DND-41 (cell line): ENCODE results near the gene CCDC93.

Experiments
- ATAC-seq: fragments of 200-7000 bp; cut with Tn5 transposase; 3 replicates; pipeline ENCODE4 v1.9.1; 2021; ENCODE audit warnings: low read depth; ENCODE audit not compliant: insufficient read depth
- DNase-seq: peaks from one replicate; pipeline ENCODE4 v3.0.0-alpha.2; 2020
- H2AFZ ChIP-seq: 2 replicates; pipeline ENCODE4 v1.6.0; 2012; ENCODE audit warnings: low read depth, low read length
- H3K27ac ChIP-seq: 2 replicates; pipeline ENCODE4 v1.5.1; 2012; ENCODE audit warnings: low read length, inconsistent platforms
- H3K27me3 ChIP-seq: fragments of 200-600 bp; sonication (generic); 2 replicates; pipeline ENCODE4 v1.6.0; 2012; ENCODE audit warnings: low read length, mild to moderate bottlenecking, inconsistent platforms; ENCODE audit not compliant: insufficient read depth, poor library complexity
- H3K36me3 ChIP-seq: 2 replicates; pipeline ENCODE4 v1.5.1; 2012; ENCODE audit warnings: low read length, inconsistent platforms; ENCODE audit not compliant: insufficient read depth
- H3K4me1 ChIP-seq: 2 replicates; pipeline ENCODE4 v1.5.1; 2012; ENCODE audit warnings: mild to moderate bottlenecking, low read length; ENCODE audit not compliant: insufficient read depth
- H3K4me2 ChIP-seq: 2 replicates; pipeline ENCODE4 v1.6.0; 2012; ENCODE audit warnings: mild to moderate bottlenecking, moderate library complexity, low read length, inconsistent platforms; ENCODE audit not compliant: insufficient read depth
- H3K4me3 ChIP-seq, 2 experiments: fragments of 200-600 bp in 1 of 2; shearing (Covaris generic) in 1 of 2; 2 replicates each; pipeline ENCODE4 v1.5.1; 2012 to 2016; ENCODE audit warnings: inconsistent platforms in 2 of 2, low read length in 2 of 2, mild to moderate bottlenecking in 2 of 2, low read depth in 1 of 2, moderate library complexity in 1 of 2
- H3K79me2 ChIP-seq: 2 replicates; pipeline ENCODE4 v1.6.0; 2012; ENCODE audit warnings: low read length, inconsistent platforms; ENCODE audit not compliant: insufficient read depth
- H3K9ac ChIP-seq: 2 replicates; pipeline ENCODE4 v1.6.0; 2012; ENCODE audit warnings: low read depth, mild to moderate bottlenecking, inconsistent platforms, low read length, moderate library complexity
- H3K9me3 ChIP-seq: 2 replicates; pipeline ENCODE4 v1.5.1; 2012; ENCODE audit warnings: low read length, moderate library complexity, mild to moderate bottlenecking, inconsistent platforms; ENCODE audit not compliant: insufficient read depth, severe bottlenecking
- H4K20me1 ChIP-seq: 2 replicates; pipeline ENCODE4 v1.6.0; 2012; ENCODE audit warnings: low read length; ENCODE audit not compliant: insufficient read depth
- EZH2 ChIP-seq: IDR thresholded peaks from 3 replicates; pipeline ENCODE4 v1.6.1; 2012; ENCODE audit warnings: borderline replicate concordance, low read depth, mild to moderate bottlenecking, moderate library complexity, low read length, inconsistent platforms; ENCODE audit not compliant: severe bottlenecking
- TF ChIP-seq, protein P1 (sequence below): IDR thresholded peaks from 2 replicates; pipeline ENCODE4 v1.5.1; 2012; ENCODE audit warnings: borderline replicate concordance, low read length, moderate library complexity, mild to moderate bottlenecking; ENCODE audit not compliant: poor library complexity, severe bottlenecking; ENCODE audit errors: extremely low read depth

Gene CCDC93

DNA sequence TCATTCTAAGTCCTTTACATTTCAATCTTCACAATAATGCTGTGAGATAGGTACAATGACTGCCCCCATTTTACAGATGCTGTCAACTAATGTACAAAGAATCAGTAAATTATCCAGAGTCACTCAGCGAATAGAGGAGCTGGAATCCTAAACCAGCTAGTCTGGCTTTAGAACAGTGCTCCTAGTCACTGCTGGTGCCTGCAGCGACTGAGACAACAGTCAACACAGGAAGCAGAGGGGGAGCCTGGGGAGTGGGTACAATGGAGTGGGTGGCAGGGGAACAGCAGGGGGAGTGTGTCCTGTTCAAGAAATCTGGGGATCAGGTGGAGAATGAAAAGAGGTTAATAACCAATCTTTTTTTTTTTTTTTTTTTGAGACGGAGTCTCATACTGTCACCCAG lies 37.3 kb downstream of the CCDC93 start:
- ATAC-seq (no peak), DNase-seq (no peak)
- H3K36me3 ChIP-seq = peaks cover 87% of the 10 kb centered on the region
- H3K27me3 ChIP-seq = no peaks in the 10 kb centered on the region
- H2AFZ ChIP-seq = no peak overlapping the region
- H3K4me3 ChIP-seq = no peak overlapping the region
- TF ChIP-seq, protein P1, sequence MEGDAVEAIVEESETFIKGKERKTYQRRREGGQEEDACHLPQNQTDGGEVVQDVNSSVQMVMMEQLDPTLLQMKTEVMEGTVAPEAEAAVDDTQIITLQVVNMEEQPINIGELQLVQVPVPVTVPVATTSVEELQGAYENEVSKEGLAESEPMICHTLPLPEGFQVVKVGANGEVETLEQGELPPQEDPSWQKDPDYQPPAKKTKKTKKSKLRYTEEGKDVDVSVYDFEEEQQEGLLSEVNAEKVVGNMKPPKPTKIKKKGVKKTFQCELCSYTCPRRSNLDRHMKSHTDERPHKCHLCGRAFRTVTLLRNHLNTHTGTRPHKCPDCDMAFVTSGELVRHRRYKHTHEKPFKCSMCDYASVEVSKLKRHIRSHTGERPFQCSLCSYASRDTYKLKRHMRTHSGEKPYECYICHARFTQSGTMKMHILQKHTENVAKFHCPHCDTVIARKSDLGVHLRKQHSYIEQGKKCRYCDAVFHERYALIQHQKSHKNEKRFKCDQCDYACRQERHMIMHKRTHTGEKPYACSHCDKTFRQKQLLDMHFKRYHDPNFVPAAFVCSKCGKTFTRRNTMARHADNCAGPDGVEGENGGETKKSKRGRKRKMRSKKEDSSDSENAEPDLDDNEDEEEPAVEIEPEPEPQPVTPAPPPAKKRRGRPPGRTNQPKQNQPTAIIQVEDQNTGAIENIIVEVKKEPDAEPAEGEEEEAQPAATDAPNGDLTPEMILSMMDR = no peak
- no peak for TF ChIP-seq EZH2
- no peaks in the 10 kb centered on the region for H3K4me1 ChIP-seq
- H3K4me2 ChIP-seq = no peak overlapping the region
- H3K79me2 ChIP-seq = no peaks in the 10 kb centered on the region
- H3K9me3 ChIP-seq = no peaks in the 10 kb centered on the region
- H3K9ac ChIP-seq = no peak overlapping the region
- peaks cover 3% of the 10 kb centered on the region; the same call in 1 of the 2 replicates for H4K20me1 ChIP-seq
- H3K27ac ChIP-seq = no peak overlapping the region

DNA sequence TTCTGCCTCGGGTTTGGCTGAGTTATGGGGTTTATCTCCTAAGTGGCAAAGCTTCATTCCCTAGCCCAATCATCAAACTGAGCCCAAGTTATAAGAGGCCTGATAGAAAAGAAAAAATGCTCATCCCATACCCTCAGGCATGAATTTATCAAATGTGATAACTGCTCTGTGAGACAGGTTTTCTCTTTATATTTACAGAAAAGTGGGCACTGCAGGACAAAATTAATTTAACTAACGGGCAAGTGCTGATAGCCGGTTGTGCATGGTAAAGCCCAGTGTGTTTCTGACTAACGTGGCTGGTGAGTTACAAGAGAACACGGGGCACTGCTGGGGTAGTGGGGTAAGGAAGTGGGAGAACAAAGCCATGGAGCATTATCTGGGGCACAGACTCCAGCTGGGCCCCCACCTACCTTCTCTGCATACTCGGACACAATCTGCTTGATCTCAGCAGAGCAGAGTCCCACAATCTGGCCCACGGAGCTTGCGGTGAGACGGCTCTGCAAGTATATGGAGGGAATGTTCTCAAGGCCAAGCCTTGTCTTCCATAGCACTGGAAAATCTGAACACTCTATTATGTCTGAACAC lies 40.3 kb downstream of the CCDC93 start:
- no peaks in the 10 kb centered on the region for H3K9me3 ChIP-seq
- ATAC-seq (no peak), DNase-seq (no peak)
- H3K4me3 ChIP-seq = no peak overlapping the region
- H3K9ac ChIP-seq = no peak overlapping the region
- no peaks in the 10 kb centered on the region; the same call in 1 of the 2 replicates for H4K20me1 ChIP-seq
- peaks cover 92% of the 10 kb centered on the region for H3K36me3 ChIP-seq
- H2AFZ ChIP-seq = no peak overlapping the region
- H3K4me1 ChIP-seq = no peaks in the 10 kb centered on the region
- H3K27ac ChIP-seq = no peak overlapping the region
- no peak overlapping the region for H3K4me2 ChIP-seq
- TF ChIP-seq, protein P1 = no peak
- no peaks in the 10 kb centered on the region for H3K27me3 ChIP-seq
- no peaks in the 10 kb centered on the region for H3K79me2 ChIP-seq

- ATAC-seq (no peak), DNase-seq (no peak)
- H3K4me1 ChIP-seq = no peaks in the 10 kb centered on the region
- H3K9me3 ChIP-seq = no peaks in the 10 kb centered on the region
- no peaks in the 10 kb centered on the region; the same call in 1 of the 2 replicates for H4K20me1 ChIP-seq
- H3K4me3 ChIP-seq = no peak overlapping the region
- H3K27ac ChIP-seq = no peak overlapping the region
- H2AFZ ChIP-seq = no peak overlapping the region
- no peak overlapping the region for H3K4me2 ChIP-seq
- TF ChIP-seq EZH2 = no peak
- TF ChIP-seq, protein P1 = no peak
- peaks cover 92% of the 10 kb centered on the region for H3K36me3 ChIP-seq
- H3K27me3 ChIP-seq = no peaks in the 10 kb centered on the region
- no peaks in the 10 kb centered on the region for H3K79me2 ChIP-seq
- H3K9ac ChIP-seq = no peak overlapping the region
Observed at GRCh38 chr2:117972476-117973123, 41.3 kb downstream of the CCDC93 start.
